HK-2 (cell line): ENCODE data around the gene WIPF3.

Source experiments
- DNase-seq: peaks from one replicate; pipeline ENCODE4 v3.0.0-alpha.2; 2018; ENCODE audit not compliant: unreplicated experiment

Gene WIPF3

DNA sequence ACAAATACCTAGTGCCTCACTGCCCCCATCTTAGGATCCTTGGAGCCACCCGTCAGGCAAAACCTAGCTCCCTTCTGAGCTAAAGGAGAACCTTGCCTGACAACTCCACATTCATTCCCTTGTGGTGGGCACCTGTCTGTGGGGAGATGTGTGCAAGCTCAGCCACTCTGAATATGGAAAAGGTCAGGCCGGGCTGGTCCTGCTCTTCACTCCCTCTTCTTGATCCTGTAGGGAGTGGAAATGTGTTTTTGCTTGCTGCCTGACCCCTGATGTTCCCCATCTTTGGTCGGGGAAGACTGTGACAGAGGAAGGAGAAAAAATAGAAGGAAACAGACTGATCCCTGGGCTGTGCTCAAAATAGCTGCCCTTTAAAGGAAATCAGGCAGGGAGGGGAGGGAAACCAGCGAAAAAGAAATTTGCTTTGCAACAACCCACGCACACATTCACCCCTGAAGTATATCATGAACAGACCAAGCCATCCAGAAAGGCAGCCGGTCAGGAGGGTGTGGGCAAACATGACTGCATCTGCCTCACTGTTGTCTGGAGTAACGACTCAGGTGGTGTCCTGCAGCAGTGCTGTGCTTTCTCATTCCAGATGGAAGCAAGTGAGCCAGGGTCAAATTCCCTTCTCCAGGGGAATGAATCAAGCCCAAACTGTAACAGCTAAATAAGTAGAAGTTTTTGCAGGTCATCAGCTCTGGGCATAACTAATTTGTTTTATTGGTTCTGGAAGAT, 109.3 kb downstream of the WIPF3 start:
- no peak for DNase-seq

DNA sequence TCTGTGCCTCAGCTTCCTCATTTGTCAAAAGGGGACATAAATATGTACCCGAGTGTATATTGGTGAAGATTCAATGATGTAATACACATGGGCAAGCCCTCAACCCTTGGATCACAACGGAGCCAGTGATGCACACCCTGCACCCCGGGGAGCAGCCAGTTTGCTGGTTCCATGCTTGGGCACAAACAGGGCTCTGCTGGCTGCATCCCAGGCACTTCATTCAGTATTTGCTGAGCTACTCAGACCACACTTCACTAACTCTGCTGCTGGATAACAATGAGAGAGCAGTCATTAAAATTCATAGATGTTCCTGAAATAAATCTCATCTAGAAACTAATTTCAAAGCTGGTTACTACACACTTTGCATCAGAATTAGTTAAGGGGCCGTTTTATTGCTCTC, 111.3 kb downstream of the WIPF3 start:
- no peak for DNase-seq

DNA sequence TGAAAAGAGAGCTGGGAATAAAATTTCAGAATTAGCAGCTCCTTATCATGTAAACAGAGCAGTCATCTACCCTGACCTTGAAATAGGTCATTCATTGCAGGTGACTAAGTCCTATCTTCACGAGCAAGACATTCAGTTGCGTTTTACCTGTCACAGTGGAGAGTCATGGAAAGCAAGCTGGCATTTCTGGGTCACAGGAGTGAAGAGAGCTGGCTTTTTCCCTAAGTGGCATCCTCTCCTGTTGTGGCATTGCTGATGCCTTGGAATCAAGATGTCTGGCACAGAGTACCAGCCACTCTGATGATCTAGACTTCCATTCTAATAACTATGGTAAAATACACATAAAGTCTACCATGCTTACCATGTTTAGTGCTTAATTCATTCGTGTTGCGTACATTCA, 112.5 kb downstream of the WIPF3 start:
- DNase-seq, result no peak

DNA sequence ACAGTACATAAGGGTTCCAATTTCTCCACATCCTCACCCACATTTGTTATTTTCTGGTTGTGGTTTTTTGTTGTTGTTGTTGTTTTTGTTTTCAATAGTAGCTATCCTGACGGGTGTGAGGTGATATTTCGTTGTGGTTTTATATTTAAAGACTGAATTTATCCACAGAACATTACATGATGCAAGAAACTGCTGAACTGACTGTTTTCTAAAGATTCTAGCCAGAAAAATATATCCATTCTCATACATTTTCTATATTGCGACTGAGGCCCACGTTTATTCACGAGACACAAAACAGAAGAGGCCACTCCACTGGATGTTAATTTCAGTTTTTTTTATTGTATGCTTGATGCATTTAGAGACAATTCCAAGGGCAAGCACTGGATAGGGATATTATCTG, 113.5 kb downstream of the WIPF3 start:
- no peak for DNase-seq

DNA sequence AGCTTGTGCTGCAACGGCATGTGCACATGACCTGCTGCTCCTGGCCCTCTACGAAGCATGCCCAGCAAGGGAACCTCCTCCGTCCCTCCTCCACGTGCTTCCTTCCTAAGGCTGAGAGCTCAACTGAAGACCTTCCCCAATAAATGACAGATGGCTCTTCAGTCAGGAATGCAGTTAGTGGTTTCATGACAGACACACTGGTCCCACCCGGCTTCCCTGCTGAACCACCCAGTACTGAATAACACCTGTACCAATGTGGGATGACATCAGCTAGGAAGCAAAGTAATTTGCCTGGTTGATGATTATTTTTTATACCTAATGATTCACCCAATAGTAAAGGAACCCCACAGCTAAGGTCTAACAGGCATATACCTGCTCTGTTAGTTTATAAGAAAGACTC, 114.2 kb downstream of the WIPF3 start:
- no peak for DNase-seq

DNA sequence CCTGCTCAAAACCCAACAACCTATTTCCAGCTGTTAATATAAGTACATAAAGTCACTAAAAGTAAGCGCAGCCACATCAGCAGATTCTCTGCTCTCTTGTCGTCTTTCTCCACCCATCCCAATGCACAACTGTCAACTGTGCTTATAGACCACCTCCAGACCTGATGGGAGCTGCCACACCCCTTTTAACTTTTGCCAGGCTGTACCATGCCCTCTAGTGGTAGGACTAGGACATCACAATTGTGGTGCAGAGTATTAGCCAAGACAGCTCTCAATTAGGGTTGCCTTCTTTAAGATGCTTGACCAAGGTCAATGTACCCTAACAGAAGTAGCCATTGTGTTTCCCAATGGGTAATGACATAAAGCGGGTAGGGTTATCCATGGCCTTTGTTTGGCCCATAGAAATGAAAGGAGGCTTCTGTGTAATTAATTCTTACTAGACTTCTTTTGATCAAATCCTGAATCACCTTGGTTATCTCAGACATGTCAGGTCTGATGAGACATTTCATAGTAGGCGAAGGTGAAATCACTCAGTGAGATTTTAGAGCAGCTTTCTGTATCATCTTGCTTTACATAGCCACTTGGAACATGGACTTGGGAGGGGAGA, 115.2 kb downstream of the WIPF3 start:
- peak; percentile 46 for DNase-seq

DNA sequence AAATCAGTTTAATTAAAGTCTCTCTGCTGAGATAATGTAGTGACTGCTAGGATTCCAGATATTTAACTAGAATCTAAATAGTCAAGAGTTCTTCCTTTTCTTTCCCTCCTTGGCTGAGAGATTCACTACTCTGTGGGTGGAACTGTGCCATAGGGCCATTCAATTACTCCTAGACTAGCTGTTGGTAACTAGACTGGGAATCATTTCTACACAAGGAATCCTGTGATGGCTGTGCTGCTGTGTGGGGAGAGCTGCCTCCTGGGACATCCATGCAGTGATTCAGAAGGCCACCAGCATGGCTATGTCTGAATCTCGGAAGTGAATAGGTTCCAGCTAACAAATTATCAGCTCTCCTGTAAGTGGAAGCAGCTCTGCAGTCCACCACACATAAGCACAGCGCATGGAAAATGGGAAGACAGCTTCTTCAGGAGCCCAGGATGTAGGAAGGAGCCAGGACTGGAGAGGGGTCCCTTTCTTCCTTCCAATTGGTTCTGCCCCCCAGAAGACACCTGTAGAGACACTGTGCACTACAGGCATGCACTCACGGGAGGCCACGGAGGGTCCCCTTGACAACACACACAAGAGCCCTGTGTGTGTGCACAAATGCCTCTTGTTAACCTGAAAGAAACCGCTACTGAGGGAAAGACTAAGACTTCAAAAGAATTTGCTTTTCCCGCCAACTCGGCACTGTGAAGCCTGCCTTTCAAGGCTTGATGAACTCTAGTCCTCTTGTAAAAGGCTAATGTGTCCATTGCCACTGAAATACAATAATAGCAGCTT, 116.8 kb downstream of the WIPF3 start:
- DNase-seq, result no peak

DNA sequence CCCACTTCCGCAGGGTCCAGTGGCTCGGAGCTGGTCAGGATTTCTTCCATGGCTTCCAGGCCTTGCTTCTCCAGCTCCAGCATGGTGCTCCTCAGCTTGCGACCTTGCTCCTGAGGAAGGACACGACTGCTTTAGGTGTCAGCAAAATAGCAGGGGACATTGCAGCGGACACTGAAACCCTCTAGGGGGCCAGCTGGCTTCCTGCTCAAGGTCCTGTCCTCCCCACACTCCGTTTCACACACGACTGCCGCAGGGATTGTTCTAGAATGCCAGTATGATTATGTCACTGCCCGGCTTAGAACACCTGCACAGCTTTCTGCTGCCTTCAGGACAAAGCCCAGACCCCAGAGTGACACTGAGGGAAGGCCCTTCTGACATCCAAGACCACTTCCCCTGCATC, 117.7 kb downstream of the WIPF3 start:
- no peak for DNase-seq

DNA sequence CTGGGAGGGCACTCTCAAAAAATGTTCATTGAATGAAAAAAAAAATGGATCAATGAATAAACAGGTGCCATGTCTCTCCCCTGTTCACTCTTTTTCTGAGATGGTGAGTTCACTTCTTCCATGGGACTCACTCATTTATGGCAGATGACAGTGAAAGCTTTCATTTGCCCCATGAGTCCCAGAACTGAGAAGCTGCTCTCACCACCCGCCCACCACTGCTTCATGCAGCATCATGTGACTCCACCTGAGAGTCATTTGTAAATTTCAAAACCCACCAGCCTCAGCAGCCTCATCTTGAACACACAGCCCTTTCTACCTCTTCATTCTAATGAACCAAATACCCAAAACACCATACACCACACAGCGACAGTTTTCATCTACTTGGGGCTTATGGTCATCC, 118.4 kb downstream of the WIPF3 start:
- DNase-seq, result no peak

DNA sequence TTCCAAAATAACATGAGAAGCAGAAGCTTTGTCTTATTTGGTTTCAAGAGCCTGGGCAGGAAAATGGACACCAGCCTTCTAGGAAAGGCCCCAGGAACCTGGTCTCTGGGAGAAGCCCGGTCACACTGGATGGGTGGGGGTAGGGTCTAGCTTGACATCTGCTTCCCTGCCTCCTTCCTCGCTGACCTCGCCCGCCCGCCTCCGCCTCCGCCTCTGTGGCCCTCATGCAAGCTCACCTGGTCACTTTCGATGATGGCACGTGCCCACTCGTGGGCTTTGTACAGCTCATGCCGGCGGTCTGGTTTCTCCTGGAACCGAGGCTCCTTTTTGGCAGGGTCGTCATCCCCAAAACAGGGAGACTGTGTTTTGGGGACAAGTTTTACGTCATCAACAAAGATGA, 119.9 kb downstream of the WIPF3 start:
- DNase-seq, result no peak

DNA sequence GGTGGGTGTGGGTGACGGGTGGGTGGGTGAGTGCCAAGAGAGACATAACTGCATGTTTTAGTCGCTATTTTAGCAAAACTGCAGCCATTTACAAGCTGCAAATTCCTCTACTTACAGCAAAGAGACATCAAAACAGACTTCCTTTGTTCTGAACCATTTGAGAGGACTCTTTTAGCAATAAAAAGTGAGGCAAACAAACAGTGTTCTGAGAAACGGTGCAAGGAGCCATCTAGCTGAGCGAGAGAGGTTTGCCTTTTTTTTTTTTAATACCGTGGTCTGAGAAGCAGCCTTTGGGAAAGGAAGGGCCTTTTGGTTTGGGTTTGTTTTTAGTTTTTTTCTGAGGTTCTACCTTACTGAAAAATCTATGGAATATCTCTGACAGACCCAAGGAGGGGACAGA, 120.4 kb downstream of the WIPF3 start:
- no peak for DNase-seq

DNA sequence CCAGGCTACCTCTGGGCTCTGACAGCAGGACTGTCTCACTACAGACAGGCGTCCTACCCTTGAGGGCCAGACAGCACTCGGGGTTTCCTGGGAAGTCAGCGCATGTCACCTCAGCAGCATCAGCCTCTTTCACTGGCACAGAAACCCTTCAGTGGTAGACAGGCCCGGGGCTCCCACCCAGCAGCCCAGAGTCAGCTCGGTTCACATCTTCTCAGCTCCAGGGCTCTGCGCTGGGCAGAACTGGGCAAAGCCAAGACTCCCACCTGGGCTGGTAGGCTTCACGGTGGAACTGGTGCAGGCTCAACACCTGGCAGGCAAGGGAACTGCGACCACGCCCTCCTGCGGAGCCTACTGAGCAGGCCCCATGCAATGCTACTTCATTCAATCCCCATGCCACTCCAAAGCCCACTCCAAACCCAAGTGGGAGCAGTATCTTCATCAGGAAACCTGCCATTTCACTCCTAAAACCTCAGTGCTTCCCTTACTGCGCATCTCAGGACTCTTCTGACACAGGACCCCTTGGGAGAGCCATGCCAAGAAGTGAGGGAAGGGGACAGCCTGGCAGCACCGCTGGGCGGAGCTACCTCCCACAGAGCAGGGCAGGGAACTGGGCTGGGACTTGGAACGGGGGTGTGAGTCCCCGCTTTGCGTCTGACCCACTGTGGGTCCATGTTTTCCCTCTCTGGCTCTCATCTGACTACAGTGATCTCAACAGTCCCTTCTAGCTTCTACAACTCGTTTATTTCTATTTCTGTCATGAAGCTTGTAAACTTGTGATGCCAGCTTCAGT, 122.9 kb downstream of the WIPF3 start:
- DNase-seq, result no peak

DNA sequence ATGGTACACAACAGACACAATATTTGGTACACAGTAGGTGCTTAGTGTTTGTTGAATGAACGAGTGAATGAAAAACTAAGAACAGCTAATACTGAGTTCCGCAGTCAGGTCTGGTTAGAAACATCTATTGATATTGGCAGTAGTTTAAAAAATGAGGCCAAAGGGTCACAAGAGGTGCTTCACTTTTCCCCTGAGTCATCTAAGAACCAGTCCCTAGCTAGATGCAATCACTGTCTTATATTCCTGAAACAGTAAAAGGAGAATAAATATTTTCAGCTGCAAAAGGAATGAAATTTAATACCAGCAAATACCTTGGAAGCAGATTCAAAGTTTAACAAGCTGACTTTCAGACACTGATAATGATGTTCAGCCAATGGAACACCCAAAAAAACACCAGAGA, 128.8 kb downstream of the WIPF3 start:
- no peak for DNase-seq

DNA sequence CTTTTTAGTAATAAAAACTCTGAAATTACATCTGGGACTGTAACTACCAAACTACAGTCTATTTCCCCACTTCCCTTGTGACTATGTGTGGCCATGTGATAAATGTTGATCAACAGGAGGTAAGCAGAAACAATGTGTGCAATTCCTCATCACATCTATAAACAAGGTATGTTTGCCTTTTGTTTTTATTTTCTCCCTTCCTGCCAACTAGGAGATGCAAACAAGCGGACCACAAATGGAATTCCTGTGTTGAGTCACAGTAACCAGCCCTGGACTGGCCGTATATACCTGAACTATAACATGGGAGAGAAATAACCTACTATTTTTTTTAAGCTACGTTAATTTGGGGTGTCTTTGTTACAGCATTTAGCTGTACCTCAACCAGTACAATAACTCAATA, 130.8 kb downstream of the WIPF3 start:
- DNase-seq, result no peak

DNA sequence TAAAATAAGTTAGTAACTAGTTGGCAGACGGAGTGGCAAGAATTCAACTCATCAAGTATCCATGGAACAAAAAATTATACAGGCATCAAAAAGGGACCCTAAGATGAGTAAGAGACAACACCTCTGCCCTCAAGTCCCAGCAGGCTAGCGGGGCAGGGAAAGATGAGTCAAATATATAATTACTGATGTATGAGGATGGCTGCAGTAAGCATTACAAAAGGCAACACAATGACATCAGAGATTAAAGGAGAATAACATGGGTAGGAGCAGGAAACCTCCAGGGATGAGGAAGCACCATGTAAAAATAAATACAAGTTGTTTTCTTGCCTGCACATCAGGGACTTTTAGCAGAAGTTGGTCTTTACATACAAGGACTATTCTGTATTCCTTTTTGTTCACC, 133.9 kb downstream of the WIPF3 start:
- DNase-seq, result no peak

DNA sequence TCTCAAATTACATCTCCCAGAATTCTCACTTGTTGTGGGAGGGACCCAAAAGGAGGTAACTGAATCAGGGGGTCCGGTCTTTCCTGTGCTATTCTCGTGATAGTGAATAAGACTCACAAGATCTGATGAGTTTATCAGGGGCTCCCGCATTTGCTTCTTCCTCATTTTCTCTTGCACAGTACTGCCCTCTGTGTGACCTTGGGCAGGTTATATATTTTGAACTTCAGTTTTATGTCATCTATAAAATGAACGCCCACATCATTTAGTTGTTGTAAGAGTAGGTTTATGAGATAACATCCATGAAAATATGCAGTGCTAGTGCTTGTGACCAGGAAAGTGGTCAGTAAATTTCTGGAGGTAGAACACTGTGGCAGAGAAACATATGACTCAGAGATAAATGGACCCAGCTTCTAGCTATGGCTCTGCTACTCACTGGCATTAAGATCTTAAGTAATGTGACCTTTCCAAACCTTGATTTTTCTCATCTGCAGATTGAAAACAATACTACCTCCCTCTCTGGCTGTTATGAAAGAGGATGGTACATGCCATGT, 139.0 kb downstream of the WIPF3 start:
- DNase-seq, result no peak

DNA sequence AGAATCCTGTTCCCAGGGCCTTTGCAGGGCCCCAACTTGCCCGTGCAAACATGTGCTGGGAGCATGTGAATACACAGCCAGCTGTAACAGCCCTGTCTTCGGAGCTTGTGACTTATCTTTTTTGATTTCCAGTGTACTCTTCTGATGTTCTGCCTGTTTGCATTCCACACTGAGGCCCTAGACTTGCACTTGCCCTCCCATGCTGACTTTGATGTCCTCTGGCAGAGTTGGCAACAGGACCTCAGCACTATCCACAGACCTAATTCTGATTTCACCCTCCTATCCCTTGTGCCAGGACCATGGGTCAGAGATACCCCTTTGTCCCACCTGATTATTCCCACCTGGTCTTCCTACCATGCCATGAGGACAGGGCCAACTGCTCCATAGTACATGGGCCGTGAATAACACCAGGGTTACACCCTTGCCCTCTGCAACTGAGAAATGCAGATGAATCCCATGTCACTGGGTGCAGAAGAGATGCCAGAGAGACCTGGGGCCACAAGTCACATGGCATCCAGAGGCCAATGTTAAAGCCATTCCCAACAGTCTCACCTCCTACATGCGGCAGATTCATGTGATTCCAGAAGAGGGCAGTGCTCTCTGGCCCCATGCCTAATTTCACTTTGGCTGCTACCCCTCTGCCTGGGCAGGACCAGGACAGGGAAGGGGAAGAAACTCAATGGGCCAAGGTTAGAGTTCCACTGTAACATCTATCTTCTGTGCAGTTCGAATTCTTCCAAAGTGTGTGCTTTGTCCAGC, 140.3 kb downstream of the WIPF3 start:
- DNase-seq, result no peak

DNA sequence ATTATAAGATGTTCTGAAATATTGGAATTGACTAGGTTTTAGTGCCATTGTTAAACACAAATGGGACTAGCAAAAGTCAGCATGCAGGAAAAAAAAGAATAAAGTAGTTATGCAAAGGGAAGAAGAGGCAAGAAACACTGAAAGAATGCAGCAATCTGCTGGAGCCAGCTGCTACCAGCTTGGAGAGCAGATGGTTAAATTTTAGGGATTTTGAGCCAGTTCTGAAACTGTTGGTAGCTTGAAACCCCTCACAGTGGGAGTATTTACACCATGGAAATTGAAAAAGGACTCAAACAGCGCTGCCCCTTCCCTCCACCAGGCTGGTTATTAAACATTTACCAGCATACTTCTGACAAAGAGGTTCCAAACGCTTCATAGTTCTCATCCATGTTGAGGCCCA, 142.3 kb downstream of the WIPF3 start:
- no peak for DNase-seq

DNA sequence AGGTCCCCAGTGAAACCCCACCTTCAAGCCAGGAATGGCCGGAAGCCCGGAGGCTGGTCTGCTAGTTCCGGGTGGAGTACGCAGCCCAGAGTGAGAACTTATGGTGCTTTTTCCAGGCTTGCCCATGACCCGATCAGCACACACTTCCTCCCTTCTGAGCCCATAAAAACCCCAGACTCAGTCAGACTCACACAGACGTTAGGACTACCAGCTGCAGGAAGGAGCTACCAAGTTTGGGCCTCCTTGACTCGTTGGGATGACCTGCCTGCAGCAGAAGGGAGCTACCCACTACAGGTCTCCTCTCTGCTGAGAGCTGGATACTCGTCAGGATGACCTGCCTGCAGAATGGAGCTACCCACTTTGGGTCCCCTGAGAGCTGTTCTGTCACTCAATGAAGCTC, 144.2 kb downstream of the WIPF3 start:
- DNase-seq, result no peak

DNA sequence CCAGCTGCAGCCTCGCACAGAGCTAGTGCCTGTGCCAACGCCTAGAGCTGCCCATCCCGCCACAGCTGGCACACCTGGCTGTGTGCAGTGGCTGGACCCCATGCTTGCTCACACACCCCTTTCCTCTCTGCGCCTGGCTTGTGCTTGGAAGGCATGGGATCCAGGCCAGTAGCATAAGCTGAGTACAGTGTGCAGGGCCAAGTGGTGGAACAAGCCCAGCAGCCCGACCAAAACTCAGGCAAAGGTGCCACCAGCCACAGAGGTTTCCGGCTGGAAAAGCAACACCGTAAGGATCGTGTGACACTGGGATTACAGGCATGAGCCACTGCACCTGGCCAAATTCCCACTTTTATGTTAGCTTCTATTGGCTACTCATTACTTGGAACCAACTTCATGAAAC, 144.9 kb downstream of the WIPF3 start:
- no peak for DNase-seq

DNA sequence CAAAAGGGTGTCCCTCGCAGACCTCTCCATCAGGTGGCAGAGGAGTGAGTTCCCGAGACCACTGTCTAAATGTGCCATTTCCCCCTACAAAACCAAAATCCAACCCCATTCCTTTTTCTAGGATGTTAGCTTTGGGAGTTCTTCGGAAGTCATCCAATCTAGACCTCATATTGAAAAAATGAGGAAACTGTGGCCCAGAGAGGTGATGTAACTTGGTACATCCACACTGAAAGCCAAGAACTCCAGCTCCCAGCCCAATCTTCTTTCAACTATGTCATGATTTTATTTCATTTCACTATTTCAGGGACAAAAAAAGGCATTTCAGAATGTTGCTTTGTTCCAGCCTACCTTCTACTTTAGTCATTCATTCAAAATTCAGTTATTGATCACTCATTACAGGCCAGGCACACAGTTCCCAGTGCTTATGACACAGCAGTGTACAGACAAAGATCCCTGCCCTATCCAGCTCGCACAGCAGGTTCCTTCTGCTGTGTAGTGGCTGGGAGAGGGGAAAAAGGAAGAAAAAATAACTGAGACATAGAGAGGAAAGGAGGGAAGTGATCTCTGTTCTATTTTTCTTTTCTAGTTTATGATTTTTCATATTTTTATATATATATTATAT, 147.5 kb downstream of the WIPF3 start:
- DNase-seq, result no peak
